Measurements from ENCODE around the gene ODC1.

The ODC1 gene

DNA sequence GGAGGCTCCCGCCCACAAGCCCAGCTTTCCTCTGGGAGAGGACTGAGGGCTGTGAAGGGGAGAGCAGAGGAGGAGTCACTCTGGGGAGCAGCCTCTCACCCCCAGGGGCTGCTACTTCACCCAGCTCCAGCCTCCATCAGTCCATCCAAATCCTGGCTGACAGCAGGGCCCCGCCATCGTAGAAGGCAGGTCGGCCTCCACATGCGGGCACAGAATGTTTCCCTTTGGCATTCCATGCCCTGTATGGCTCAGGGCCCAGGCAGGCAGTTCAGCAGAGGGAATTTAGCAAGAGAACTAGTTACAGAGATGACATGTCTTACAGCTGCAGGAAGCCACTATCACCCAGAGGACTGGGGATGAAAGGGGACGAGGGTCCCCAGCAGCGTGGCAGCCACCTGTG, 6.4 kb upstream of the ODC1 start:
- no peaks in the 10 kb centered on the region for H4K20me1 ChIP-seq (ENCODE audit: insufficient read depth, low read length)
- H3K4me1 ChIP-seq (ENCODE audit: insufficient read depth, low read length): peaks cover 3% of the 10 kb centered on the region; the same call in 1 of the 2 replicates
- no peak overlapping the region for H3K9ac ChIP-seq (ENCODE audit: low read depth, low read length)
- no peaks in the 10 kb centered on the region for H3K36me3 ChIP-seq (ENCODE audit: insufficient read depth, low read length)
- H3K27me3 ChIP-seq (ENCODE audit: insufficient read depth, low read length, poor library complexity): no peaks in the 10 kb centered on the region
- no peak overlapping the region for H2AFZ ChIP-seq (ENCODE audit: low read depth, low read length)
- TF ChIP-seq, protein P1, sequence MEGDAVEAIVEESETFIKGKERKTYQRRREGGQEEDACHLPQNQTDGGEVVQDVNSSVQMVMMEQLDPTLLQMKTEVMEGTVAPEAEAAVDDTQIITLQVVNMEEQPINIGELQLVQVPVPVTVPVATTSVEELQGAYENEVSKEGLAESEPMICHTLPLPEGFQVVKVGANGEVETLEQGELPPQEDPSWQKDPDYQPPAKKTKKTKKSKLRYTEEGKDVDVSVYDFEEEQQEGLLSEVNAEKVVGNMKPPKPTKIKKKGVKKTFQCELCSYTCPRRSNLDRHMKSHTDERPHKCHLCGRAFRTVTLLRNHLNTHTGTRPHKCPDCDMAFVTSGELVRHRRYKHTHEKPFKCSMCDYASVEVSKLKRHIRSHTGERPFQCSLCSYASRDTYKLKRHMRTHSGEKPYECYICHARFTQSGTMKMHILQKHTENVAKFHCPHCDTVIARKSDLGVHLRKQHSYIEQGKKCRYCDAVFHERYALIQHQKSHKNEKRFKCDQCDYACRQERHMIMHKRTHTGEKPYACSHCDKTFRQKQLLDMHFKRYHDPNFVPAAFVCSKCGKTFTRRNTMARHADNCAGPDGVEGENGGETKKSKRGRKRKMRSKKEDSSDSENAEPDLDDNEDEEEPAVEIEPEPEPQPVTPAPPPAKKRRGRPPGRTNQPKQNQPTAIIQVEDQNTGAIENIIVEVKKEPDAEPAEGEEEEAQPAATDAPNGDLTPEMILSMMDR (IDR thresholded peaks at IDR 0.05; ENCODE audit: borderline replicate concordance, extremely low read depth, low read length, poor library complexity, severe bottlenecking): no peak
- no peak for TF ChIP-seq EZH2 (IDR thresholded peaks at IDR 0.05; ENCODE audit: borderline replicate concordance, low read depth, low read length, severe bottlenecking)
- H3K4me3 ChIP-seq (ENCODE audit: low read depth in 1 of 2, low read length in 2 of 2): no peak overlapping the region
- no peak overlapping the region for H3K27ac ChIP-seq (ENCODE audit: low read length)
- no peak for DNase-seq
- H3K79me2 ChIP-seq (ENCODE audit: insufficient read depth, low read length): no peaks in the 10 kb centered on the region
- no peak for ATAC-seq (ENCODE audit: insufficient read depth, low read depth)
- H3K9me3 ChIP-seq (ENCODE audit: insufficient read depth, low read length, severe bottlenecking): no peaks in the 10 kb centered on the region
- no peak overlapping the region for H3K4me2 ChIP-seq (ENCODE audit: insufficient read depth, low read length)

DNA sequence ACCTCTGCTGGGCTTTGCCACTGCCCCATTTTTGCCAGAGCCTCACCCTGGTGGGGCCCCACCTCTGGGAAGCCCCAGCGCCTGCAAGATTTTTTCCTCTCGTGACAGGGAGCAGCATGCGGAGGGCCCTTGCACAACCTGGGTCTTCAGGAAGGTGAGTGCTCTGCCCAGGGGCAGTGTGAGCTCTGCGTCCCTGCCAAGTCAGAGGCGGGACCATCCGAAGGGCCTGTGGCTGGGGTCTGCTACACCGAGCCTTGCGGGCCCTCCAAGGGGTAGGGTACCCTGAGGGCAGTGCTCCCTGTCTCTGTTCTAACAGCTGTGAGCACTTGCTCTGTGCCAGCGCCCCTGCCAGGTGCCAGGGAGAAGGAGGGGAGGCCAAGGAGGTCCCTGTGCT, 5.8 kb upstream of the ODC1 start:
- ATAC-seq (ENCODE audit: insufficient read depth, low read depth) (no peak), DNase-seq (no peak)
- Histone ChIP-seq H3K4me2 (ENCODE audit: insufficient read depth, low read length) (no peak overlapping the region), H3K9ac (ENCODE audit: low read depth, low read length) (no peak overlapping the region), H3K4me1 (ENCODE audit: insufficient read depth, low read length) (peaks cover 9% of the 10 kb centered on the region), H4K20me1 (ENCODE audit: insufficient read depth, low read length) (no peaks in the 10 kb centered on the region), H3K36me3 (ENCODE audit: insufficient read depth, low read length) (no peaks in the 10 kb centered on the region), H3K4me3 (ENCODE audit: low read depth in 1 of 2, low read length in 2 of 2) (no peak overlapping the region), H3K27ac (ENCODE audit: low read length) (no peak overlapping the region), H3K27me3 (ENCODE audit: insufficient read depth, low read length, poor library complexity) (no peaks in the 10 kb centered on the region), H2AFZ (ENCODE audit: low read depth, low read length) (no peak overlapping the region), H3K79me2 (ENCODE audit: insufficient read depth, low read length) (no peaks in the 10 kb centered on the region), H3K9me3 (ENCODE audit: insufficient read depth, low read length, severe bottlenecking) (no peaks in the 10 kb centered on the region)
- TF ChIP-seq EZH2 (IDR thresholded peaks at IDR 0.05; ENCODE audit: borderline replicate concordance, low read depth, low read length, severe bottlenecking): no peak
- TF ChIP-seq, protein P1 (IDR thresholded peaks at IDR 0.05; ENCODE audit: borderline replicate concordance, extremely low read depth, low read length, poor library complexity, severe bottlenecking): no peak

DNA sequence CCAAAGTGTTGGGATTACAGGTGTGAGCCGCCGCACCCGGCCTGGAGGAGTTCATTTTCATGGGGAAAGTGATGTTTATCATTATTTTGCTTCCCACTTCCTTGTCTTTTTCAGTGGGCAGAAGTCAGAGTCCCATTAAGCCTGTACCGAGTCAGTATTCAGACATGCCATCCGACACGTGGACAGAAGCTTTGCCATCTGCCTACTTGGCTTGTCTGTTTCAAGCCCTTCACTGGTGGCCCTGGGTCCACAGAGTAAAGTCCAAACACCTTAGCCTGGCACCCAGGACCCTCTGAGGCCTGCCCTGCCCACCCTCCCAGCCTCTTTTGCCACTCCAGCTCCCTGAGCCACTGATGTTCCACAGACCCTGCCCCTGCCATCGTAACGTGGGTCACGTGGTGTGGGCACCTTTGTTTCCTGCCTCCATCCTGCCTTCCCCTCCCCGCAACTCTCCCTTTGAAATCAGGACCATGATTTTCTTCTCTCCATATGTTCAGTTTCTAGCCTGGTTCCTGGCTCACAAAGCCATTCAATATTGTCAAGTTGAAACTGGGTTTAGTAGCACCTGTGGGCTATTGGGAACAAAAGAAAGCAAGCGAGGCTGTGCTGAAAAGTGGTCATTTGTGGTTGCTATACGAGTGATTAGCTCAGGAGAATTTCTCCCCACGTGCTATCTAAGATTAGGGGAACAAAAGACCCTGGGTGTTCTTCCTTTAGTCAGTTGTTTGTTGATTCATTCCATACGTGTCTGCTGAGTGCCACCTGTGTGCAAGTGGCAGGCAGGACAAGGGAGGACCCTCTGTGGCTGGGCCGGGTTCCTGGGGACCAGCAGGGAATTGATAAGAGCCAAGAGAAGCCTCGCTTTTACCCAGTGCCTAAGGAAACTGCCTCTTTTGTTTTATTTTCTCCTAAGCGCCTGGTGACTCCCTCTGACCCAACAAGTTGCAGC, 5.1 kb upstream of the ODC1 start:
- DNase-seq (no peak), ATAC-seq (ENCODE audit: insufficient read depth, low read depth) (no peak)
- Histone ChIP-seq H3K4me3 (ENCODE audit: low read depth in 1 of 2, low read length in 2 of 2) (no peak overlapping the region), H3K27ac (ENCODE audit: low read length) (no peak overlapping the region), H3K4me1 (ENCODE audit: insufficient read depth, low read length) (peaks cover 13% of the 10 kb centered on the region), H4K20me1 (ENCODE audit: insufficient read depth, low read length) (no peaks in the 10 kb centered on the region), H3K79me2 (ENCODE audit: insufficient read depth, low read length) (no peaks in the 10 kb centered on the region), H3K36me3 (ENCODE audit: insufficient read depth, low read length) (no peaks in the 10 kb centered on the region), H3K9me3 (ENCODE audit: insufficient read depth, low read length, severe bottlenecking) (no peaks in the 10 kb centered on the region), H3K27me3 (ENCODE audit: insufficient read depth, low read length, poor library complexity) (no peaks in the 10 kb centered on the region), H3K9ac (ENCODE audit: low read depth, low read length) (no peak overlapping the region), H2AFZ (ENCODE audit: low read depth, low read length) (no peak overlapping the region), H3K4me2 (ENCODE audit: insufficient read depth, low read length) (no peak overlapping the region)
- no peak for TF ChIP-seq EZH2 (IDR thresholded peaks at IDR 0.05; ENCODE audit: borderline replicate concordance, low read depth, low read length, severe bottlenecking)
- TF ChIP-seq, protein P1 (IDR thresholded peaks at IDR 0.05; ENCODE audit: borderline replicate concordance, extremely low read depth, low read length, poor library complexity, severe bottlenecking): no peak
